Measurements from ENCODE around the gene CNTNAP2.

DNA sequence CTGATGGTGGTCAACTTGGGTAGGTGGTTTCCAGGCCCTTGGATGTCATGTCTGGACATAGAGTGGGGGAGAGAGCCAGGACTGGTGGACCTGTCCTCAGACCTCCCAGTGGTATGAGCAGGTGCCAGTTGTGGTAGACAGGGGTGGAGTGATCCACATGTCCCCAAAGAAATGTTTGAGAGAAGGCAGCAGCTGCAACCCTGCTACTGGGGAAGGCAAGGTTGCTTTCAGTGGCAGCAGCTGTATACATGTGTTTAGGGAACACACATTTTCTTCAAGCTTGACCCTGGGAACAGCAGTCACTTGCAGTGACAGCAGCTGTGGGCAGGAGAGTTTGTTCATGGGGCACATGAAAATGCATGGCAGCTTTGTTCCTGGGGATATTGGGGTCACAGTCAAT, 1591.3 kb downstream of the CNTNAP2 start:
- TF ChIP-seq POLR2A (IDR thresholded peaks at IDR 0.05), result no peak
- TF ChIP-seq, protein P1, sequence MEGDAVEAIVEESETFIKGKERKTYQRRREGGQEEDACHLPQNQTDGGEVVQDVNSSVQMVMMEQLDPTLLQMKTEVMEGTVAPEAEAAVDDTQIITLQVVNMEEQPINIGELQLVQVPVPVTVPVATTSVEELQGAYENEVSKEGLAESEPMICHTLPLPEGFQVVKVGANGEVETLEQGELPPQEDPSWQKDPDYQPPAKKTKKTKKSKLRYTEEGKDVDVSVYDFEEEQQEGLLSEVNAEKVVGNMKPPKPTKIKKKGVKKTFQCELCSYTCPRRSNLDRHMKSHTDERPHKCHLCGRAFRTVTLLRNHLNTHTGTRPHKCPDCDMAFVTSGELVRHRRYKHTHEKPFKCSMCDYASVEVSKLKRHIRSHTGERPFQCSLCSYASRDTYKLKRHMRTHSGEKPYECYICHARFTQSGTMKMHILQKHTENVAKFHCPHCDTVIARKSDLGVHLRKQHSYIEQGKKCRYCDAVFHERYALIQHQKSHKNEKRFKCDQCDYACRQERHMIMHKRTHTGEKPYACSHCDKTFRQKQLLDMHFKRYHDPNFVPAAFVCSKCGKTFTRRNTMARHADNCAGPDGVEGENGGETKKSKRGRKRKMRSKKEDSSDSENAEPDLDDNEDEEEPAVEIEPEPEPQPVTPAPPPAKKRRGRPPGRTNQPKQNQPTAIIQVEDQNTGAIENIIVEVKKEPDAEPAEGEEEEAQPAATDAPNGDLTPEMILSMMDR (IDR thresholded peaks at IDR 0.05), result no peak
